HEK293 (cell line): ENCODE data around the gene WDR72.

Source experiments
- ATF2 ChIP-seq: fragments of 450-650 bp; formaldehyde crosslinking; IDR thresholded peaks from 2 replicates; pipeline ENCODE4 v1.5.1; 2016; ENCODE audit warnings: missing biosample characterization, missing genetic modification characterization, low read depth
- CTCF ChIP-seq: fragments of 450-650 bp; formaldehyde crosslinking; IDR thresholded peaks from 2 replicates; pipeline ENCODE4 v1.5.1; 2016; ENCODE audit warnings: missing biosample characterization, missing genetic modification characterization
- HOXA7 ChIP-seq: sonication (generic); formaldehyde crosslinking; IDR thresholded peaks from 2 replicates; pipeline ENCODE4 v1.8.1; 2022; ENCODE audit warnings: missing genetic modification reagents, borderline replicate concordance
- ZNF529 ChIP-seq: fragments of 450-650 bp; formaldehyde crosslinking; IDR thresholded peaks from 2 replicates; pipeline ENCODE4 v1.5.1; 2017; ENCODE audit warnings: missing genetic modification characterization, missing biosample characterization; ENCODE audit not compliant: insufficient replicate concordance
- ZNF558 ChIP-seq: fragments of 450-650 bp; formaldehyde crosslinking; IDR thresholded peaks from 2 replicates; pipeline ENCODE4 v1.5.1; 2016; ENCODE audit warnings: missing biosample characterization, missing genetic modification characterization
- ZNF830 ChIP-seq: fragments of 450-650 bp; IDR thresholded peaks from 2 replicates; pipeline ENCODE4 v1.5.0; 2018; ENCODE audit warnings: missing biosample characterization, missing genetic modification characterization, low read depth, mild to moderate bottlenecking, moderate library complexity

GRCh38 chr15:53808058-53808706, 48.7 kb upstream of the WDR72 start:
- TF ChIP-seq HOXA7 (CRISPR knock-in tag): no peak
- TF ChIP-seq CTCF: no peak
- TF ChIP-seq ZNF529 (tag by site-specific recombination): no peak
- TF ChIP-seq ZNF830 (tag by site-specific recombination): no peak
- no peak for TF ChIP-seq ZNF558 (tag by site-specific recombination)
- TF ChIP-seq ATF2 (tag by site-specific recombination): no peak
